ENCODE measurements around the gene CDC42BPA.
"Not testable (repeated sequence)": the region's sequence is repeated elsewhere in the genome, so short reads cannot be mapped to it uniquely, and the experiment has no call there.

CDC42BPA gene

DNA sequence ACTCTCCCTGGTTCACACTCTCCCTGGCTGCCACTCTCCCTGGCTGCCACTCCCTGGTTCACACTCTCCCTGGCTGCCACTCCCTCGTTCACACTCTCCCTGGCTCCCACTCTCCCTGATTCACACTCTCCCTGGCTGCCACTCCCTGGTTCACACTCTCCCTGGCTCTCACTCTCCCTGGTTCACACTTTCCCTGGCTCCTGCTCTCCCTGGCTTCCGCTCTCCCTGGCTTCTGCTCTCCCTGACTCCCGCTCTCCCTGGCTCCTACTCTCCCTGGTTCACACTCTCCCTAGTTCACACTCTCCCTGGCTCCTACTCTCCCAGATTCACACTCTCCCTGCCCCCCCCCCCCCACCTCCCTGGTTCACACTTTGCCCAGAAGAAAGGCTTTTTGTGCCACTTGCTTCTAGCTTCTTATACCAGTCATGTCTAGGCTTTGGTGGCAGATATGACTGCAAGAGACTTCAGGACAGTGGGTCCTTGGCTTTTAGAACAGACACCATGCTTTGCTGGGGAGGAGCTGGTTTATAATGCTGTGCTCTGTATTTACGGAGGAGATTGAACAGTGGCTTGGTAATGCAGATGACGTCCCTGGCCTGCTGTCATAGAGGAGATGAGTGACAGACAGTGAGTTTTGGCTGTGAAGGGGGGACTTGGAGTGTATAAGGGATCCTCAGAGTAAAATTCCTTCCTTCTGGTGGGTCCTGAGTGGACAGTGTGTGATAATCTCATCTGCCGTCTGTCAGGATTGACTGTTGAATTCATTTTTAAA is 361.2 kb downstream of the CDC42BPA start:
- DNase-seq = no peak

DNA sequence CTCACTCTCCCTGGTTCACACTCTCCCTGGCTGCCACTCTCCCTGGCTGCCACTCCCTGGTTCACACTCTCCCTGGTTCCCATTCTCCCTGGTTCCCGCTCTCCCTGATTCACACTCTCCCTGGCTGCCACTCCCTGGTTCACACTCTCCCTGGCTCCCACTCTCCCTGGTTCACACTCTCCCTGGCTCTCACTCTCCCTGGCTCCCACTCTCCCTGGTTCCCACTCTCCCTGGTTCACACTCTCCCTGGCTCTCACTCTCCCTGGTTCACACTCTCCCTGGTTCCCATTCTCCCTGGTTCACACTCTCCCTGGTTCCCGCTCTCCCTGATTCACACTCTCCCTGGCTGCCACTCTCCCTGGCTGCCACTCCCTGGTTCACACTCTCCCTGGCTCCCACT is 362.4 kb downstream of the CDC42BPA start:
- DNase-seq = not testable (repeated sequence)

DNA sequence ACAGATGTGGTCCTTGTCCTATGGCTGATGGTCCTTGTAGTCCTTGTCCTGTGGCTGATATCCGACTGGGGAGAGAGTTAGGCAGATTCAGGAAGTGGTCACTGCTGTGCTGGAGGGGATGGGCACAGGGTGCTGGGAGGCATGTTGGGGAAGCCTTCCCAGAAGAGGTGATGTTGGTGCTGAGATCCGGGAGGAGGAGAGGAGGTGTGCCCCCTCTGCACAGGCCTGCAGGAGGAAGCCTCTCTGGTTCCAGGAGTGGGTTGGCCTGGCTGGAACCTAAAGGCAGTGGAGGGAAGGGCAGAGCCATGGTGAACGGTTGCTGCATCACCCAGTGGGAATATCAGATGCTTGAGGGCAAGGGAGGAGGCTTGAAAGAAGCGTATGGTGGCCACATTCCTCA is 363.5 kb downstream of the CDC42BPA start:
- DNase-seq = no peak

DNA sequence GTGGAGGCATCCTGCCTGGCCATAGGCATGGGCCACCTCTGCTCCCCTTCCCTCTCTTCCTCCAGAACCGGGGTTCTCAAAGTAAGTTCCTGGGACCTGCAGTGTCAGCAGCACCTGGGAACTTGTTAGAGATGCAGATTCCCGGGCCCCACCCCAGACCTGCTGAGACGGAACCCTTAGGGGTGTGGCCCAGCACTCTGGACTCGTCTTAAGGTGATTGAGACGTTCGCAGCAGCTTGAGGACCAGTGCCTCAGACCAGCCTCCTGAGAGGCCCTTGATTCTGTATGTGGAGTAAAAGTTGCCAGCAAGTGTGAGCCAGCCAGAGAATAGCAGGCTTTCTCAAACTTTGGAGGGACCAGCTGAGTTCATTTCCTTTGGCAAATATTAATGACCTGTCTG is 364.0 kb downstream of the CDC42BPA start:
- DNase-seq = no peak

DNA sequence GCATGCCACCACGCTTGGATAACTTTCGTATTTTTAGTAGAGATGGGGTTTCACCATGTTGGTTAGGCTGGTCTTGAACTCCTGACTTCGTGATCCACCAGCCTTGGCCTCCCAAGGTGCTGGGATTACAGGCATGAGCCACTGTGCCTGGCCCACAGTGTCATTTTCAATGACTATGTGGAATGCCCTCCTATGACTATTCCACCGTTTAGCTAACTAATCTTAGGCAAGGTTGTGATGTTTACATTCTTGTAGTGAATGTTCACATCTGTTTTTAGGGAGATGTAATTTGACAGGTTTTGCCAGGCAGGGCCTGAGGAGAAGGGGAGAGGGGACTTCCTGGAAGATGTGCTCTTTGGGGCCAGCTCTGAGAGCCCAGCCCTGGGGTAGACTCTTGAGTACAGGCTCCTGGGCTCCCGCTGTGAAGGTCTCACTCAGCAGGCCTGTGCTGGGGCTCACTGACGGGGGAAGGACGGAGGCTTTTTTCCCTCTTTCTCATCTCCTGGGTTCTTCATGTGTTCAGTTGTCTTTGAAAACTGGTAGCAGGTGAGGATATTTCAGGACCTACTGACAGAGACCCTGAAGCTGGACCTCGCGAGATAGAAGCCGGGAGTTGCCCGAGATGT is 365.0 kb downstream of the CDC42BPA start:
- no peak for DNase-seq

DNA sequence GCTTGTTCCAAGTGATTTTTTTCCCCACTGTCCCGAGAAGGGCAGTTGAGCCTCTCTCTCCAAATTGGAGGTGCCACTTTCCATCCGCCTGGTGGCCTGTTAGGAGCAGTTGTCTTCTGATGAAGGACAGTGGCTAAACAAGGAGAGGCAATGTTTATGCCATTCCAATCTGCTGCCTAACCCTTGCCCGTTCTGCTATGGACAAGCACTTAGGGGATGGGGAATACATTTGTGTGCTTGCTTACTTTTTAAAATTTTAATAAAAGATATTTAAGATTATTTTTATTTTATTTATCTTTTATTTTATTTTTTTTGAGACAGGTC is 366.2 kb downstream of the CDC42BPA start:
- no peak for DNase-seq

DNA sequence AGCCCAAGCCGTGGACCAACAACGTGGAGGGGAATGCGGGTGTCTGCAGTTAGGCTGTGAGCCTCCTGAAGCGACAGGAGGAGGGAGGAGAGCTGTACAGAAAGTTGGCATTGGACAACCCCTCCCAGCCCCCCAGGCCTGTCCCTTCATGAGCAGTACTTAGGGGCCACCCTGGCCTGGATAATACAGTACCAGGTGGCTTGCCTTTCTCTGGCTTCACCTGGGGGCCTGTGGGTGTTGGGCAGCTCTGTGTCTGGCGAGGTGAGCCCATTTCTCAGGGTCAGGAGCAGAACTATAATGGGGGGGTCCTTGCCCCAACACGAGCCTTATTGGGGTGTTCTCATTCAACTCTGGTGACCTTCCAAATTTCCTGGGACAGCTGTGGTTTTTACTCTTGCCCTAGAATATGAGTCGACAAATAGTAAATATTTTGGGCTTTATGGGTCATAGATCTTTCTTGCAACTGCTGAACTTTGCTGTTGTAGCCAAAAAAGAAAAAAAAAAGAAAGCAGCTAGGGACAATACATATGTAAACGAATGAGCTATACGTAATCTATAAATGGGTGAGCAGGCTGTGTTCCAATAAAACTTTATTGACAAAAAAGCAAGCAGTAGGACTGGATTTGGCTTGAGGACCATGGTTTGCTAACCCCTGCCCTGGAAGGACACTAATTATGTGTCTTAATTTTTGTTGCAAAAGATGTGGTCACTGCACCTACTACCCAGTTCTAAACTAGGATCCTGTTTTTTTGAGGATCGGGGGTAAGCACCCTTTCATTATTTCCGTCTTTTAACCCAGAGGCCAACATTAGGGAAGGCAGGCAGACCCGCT is 366.8 kb downstream of the CDC42BPA start:
- DNase-seq = no peak

DNA sequence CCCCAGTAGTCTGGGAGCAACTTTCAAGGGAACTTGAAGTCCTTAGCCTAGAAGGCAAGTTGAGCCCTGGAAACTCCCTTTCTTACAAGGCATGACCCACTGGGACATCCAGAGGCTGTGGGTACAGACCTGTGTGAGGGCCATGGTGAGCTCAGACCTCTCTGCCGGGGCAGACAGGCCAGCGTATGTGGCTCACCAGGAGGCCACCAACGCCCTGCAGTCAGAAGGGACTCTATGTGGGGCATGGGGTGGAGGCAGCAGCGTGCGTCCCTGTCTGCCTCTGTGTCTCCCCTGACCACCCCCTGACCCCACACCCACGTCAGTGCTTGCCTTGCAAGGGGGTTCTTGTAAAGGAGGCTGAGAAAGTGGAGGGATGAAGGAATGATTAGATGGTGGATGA is 367.4 kb downstream of the CDC42BPA start:
- no peak for DNase-seq

DNA sequence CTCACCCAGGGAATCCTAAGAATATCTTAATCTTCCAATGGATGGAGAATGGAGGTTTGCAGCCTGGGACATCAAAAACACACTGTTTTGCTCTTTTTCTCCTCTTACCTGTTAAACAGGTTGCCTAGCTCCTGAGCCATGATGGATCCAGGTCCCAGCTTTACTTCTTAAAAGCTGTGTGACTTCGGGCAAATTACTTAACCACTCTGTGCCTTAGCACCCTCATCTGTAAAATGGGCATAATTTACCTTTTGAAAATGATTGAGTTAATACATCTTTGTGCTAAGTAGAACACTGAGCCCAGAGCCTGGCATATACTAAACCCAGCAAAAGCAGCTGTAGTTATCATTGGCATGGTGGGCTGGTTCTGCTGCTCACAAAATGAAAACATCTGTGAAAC is 368.0 kb downstream of the CDC42BPA start:
- DNase-seq = no peak

DNA sequence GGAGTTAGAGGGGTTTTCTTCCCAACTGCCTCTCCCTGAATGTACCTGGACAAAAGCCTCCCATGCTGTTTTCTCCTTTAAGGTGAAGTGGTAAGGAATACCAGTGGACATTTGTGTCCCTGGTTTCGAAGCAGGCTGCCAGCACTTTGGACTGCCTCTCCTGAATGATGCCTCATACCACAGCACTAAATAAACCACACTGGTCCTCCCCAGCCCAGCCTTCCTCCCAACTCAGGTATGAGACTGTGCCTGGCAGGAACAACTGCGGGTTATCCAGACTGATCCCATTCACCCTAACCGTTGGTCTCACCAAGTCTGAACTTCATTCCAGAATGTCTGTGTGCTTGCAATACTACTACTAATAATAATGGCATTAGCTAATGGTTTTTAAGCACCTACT is 368.9 kb downstream of the CDC42BPA start:
- no peak for DNase-seq

DNA sequence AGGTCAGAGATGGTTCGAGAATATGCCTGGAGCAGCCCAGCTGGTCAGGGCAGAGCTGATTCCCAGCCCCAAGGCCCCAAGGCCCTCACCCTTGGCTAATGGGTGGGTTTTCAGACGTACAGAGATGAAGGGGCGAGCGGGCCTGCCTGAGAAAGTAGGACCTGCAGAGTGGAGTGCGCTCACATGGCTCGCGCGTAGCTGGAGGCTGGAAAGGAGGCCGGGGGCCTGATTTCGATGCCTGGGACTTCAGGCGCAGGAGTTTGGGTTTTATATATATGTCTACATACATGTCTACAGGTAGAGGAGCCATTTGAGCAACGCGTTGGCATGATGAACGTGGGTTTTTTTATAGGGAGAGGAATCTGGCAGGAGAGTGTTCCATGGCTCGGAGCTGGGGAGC is 369.3 kb downstream of the CDC42BPA start:
- no peak for DNase-seq

DNA sequence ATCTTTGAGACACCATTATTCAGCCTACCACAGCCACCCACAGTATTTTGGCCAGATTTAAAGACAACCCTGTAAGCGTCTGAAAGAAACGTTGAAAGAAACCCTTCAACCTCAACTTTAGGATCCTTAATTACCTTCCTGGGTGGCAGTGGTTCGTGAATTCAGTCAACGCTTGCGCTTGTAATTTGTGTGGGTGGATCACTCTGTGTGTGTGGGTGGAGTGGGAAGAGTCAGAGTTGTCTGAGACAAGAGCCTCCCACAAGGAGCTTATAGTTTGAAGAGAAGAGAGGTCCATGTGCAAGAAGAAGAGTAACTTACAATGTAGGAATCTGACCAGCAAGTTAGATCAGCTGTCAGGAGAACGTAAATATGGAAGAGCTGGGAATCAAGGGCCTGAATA is 369.8 kb downstream of the CDC42BPA start:
- DNase-seq = no peak

DNA sequence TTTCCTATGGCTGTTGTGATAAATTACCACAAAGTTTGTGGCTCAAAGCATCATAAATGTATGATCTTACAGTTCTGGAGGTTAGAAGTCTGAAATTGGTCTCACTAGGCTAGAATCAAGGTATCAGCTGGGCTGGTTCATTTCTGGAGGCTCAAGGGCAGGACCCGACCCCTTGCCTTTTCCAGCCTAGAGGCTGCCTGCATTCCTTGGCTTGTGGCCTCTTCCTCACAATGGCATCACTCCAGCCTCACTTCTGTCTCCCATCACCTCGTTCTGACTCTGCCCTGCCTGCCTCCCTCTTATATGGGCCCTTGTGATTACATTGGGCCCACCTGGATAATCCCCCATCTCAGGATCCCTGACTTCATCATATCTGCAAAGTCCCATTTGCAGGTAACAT is 370.2 kb downstream of the CDC42BPA start:
- DNase-seq = no peak

DNA sequence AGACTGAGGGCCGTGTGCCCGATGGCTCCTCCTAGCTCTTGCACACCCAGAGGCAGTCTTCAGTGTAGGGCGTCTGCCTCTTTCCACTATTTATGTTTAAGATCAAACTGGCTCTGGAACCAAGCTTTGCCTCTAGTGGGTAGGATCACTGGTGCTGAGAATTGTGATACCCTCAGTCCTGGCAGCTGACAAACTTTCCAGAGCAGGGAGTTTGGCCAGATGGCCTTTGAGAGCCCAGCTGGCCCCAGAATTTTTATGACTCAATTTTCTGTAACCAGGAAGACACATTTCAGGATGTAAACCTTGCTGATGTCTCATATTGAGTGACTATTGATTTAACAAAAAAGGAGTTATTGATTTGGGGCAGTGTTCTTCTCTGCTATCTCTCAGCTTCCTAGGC is 371.5 kb downstream of the CDC42BPA start:
- no peak for DNase-seq

DNA sequence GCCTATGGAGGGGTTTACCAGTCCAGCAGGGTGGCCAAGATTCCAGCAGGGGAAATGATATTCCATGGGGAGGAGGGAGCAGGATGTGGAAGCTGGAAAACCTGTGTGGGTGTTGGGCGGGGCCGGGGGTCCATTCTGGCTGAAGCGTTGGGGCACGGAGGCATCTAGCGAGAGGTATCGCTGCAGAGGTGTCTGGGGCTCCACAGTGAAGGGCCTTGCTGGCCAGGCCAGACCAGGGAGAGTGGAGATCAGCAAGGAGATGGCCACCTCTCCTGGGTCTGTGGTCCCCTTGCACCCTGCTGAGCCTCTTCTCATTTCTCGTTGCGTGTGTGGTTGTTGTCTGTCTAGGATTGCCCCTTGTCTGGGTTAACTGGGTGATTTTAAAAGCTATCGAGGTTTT is 372.0 kb downstream of the CDC42BPA start:
- DNase-seq = no peak

DNA sequence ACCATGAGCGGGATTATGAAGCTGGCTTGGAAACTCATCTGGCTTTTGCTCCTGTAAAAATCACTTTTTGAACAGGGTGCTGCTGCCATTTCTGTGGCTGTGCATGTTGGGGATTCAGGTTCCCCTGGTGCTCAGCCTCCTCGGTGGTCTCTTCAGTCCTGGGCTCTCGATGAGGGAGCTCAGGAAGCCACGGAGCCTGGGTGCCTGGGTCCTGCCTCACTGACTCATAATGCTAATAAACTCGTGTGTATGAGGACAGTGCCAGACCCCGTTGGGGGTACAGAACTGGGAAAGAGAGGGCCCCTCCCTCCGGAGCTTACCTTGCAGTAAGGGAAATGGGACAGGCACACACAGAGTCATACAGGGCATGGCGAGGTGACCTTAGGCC is 372.4 kb downstream of the CDC42BPA start:
- no peak for DNase-seq

DNA sequence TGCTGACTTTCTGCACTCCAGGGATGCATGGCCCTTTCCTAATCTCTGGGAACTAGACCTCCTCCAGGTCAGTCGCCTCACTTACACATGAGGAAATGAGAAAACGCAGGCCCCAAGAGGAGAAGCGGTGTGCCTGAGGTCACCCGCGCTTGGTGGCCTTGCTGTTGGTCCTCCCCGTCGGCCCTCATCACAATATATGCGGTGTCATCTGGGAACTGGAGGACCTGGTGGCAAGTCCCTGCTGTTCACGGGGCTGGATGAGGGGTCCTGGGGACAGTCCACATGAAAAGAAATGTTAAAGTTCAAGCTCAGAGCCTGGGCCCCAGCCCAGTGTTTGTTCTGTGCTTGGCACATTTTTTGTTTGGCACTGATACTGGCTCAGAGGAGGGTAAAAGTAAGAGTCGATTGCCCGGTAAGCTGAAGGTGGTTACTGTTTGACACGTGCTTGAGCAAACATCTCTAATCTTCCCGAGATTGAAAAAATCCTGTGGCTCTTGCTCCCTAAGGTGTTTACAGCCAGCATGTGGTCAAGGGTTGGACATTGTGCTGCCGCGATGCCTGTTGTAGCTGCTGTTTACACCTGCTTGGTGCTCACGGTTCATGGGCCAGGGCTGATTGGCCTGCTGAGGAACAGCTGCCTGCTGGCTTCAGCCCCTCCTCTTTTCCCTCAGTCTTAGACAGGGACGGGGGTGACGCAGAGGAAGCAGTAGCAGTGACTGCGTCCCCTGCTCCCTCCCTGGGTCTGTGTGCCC is 373.0 kb downstream of the CDC42BPA start:
- DNase-seq = no peak

DNA sequence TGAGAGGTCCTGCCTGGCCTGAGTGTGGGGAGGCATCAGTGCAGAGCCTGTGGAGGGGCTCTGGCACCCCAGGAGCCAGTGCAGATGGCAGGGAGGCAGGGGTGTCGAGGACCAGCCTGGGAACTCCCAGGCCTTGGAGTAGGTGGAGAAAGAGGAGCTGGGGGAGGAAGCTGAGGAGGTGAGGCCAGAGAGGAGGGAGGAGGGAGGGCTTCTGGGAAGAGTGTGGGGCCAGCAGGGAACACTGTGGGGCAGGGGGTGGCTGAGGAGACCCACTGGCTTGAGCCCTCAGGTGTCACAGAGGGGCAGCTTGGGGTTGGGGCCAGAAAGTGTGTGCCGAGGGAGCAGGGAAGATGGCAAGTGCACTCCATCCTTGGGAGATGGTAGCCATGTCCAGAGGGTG is 374.4 kb downstream of the CDC42BPA start:
- DNase-seq = no peak

DNA sequence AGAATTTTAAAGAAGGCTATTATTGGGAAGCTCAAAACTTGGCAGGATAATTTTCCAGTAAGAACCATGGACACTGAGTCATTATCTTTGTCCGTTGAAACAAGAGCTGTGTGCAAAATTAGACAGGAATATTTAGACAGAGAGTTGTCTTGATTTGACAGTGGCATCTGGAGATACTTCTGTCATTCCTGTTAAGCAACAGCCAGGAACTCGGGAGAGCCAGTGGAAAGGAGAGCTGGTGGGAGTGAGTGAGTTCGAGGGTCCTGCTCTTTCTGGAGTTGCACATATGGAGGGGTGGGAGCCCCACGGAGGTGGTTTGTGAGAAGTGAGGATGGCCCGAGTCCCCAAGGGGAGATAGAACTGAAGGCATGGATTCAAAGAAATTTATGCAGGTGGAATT is 375.1 kb downstream of the CDC42BPA start:
- DNase-seq = no peak

DNA sequence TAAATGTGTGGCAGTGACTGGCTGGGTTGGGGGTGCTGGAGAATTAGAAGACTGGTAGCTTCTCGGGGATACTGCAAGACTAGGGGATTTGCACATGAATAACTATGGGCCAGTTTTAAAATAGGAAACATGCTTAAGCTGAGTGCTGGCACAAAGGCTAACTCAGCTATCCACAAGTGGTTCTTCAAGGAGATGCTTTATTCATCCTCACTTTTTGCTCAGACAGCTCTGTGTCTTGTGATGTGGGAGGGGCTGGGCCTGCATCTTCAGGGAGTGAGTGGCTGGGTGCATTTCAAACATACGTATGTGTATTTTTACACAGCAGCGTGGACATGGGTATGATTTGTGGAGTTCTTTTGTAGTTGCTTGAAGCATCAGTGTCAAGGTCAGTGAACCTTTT is 375.9 kb downstream of the CDC42BPA start:
- no peak for DNase-seq

DNA sequence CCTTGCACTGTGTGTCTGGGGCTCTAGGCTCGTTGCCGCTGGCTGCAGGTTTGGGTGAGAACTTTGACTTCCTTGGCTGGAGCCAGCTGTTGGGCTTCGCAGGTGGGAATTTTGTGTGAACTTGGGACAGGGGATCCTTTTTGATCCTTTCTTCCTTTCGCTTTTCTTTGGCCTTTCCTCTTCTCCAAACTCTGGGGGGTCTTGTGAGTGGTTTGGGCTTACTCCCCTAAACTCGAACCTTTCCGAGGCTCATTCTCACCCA is 377.6 kb downstream of the CDC42BPA start:
- DNase-seq = no peak

DNA sequence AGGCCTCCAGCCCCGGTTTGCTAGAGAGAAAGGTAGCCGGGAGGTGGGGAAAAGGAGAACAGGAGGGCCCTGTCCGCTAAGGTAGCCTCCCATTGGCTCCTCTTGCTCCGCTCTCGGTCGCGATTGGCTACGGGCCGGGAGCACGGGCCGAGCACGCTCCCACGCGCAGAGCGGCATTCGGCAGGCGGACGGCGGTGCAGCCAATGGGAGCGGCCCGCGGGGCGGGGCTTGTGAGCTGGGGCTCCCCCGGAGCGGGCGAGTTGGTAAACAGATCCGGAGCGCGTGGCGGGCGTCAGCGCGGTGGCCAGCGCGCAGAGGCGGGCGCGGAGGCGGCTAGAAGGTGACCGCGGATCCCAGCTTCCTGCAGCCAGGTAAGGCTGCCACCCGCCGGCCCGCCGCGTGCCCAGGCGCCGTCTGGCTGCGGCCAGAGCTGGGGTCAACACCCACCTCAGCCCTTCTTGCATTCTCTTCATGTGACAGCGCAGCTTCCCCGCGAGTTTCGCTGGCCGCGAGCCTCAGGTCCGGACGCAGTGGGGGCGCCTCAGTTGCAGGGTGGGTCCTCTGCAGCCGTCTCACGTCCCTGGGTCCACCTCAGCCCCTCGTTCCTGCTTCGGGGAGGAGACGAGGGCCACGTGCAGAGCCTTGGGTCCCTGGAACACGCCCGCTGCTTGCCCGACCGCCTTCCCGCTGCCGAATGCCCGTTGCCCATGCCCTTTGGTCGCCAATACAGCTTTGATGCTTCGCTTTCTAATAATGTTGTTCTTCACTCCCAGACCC is 378.1 kb downstream of the CDC42BPA start, which contains the start of gene COQ8A:
TSS of gene COQ8A (plus strand) at position 266 of the 777 bp plus-strand sequence. CDS start 21,092 bp downstream, outside the sequence.
- peak; percentile 99 for DNase-seq
